Measurements from ENCODE around the gene PNLIP.

The PNLIP gene

DNA sequence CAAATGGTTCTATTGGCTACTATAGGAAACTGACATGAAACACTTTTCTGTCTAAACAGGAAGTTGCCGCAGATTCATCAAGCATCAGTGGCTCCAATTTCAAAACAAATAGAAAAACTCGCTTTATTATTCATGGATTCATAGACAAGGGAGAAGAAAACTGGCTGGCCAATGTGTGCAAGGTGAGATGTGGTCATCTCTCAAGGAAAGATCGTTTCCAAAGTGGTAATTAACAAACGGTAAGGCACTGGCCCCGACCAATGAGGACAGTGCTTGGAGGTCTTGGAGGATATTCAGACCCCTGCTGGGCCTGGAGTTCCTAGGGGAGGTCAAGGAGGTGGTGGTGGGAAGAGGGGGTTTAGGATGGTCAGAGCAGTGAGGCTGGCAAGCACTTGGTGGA, 2.6 kb downstream of the PNLIP start:
- no peak overlapping the region for H3K4me3 ChIP-seq (ENCODE audit: low read length)
- no peaks in the 10 kb centered on the region for H3K27me3 ChIP-seq (ENCODE audit: control insufficient read depth, low read length)
- H3K36me3 ChIP-seq (ENCODE audit: control insufficient read depth, low read length) = no peaks in the 10 kb centered on the region
- H3K4me1 ChIP-seq (ENCODE audit: control insufficient read depth, low read length) = no peaks in the 10 kb centered on the region
- H3K27ac ChIP-seq (ENCODE audit: low read depth, low read length) = no peak overlapping the region
- H3K9me3 ChIP-seq (ENCODE audit: control insufficient read depth, insufficient read depth, low read length) = no peaks in the 10 kb centered on the region
- H3F3A ChIP-seq (ENCODE audit: control insufficient read depth, insufficient read depth) = no peaks in the 10 kb centered on the region
- no peaks in the 10 kb centered on the region for H4K20me1 ChIP-seq (ENCODE audit: control insufficient read depth, insufficient read depth, low read depth, low read length)
- no peaks in the 10 kb centered on the region for H3K9me2 ChIP-seq (replicated peaks; ENCODE audit: control insufficient read depth, low read length)
- H3K4me2 ChIP-seq (ENCODE audit: low read length) = no peak overlapping the region
- H3K79me2 ChIP-seq (ENCODE audit: control insufficient read depth, low read length) = no peaks in the 10 kb centered on the region
- TF ChIP-seq EZH2phosphoT487 (IDR thresholded peaks at IDR 0.05; ENCODE audit: borderline replicate concordance, low read length) = no peak
- TF ChIP-seq, protein P1, sequence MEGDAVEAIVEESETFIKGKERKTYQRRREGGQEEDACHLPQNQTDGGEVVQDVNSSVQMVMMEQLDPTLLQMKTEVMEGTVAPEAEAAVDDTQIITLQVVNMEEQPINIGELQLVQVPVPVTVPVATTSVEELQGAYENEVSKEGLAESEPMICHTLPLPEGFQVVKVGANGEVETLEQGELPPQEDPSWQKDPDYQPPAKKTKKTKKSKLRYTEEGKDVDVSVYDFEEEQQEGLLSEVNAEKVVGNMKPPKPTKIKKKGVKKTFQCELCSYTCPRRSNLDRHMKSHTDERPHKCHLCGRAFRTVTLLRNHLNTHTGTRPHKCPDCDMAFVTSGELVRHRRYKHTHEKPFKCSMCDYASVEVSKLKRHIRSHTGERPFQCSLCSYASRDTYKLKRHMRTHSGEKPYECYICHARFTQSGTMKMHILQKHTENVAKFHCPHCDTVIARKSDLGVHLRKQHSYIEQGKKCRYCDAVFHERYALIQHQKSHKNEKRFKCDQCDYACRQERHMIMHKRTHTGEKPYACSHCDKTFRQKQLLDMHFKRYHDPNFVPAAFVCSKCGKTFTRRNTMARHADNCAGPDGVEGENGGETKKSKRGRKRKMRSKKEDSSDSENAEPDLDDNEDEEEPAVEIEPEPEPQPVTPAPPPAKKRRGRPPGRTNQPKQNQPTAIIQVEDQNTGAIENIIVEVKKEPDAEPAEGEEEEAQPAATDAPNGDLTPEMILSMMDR (IDR thresholded peaks at IDR 0.05; ENCODE audit: low read depth, low read length, poor library complexity, severe bottlenecking) = no peak

- Histone ChIP-seq H4K20me1 (ENCODE audit: control insufficient read depth, insufficient read depth, low read depth, low read length) (no peaks in the 10 kb centered on the region), H3F3A (ENCODE audit: control insufficient read depth, insufficient read depth) (no peaks in the 10 kb centered on the region), H3K9me3 (ENCODE audit: control insufficient read depth, insufficient read depth, low read length) (no peaks in the 10 kb centered on the region), H3K79me2 (ENCODE audit: control insufficient read depth, low read length) (no peaks in the 10 kb centered on the region), H3K4me1 (ENCODE audit: control insufficient read depth, low read length) (no peaks in the 10 kb centered on the region), H3K27ac (ENCODE audit: low read depth, low read length) (no peak overlapping the region), H3K27me3 (ENCODE audit: control insufficient read depth, low read length) (no peaks in the 10 kb centered on the region), H3K4me2 (ENCODE audit: low read length) (no peak overlapping the region), H3K4me3 (ENCODE audit: low read length) (no peak overlapping the region), H3K36me3 (ENCODE audit: control insufficient read depth, low read length) (no peaks in the 10 kb centered on the region), H3K9me2 (replicated peaks; ENCODE audit: control insufficient read depth, low read length) (no peaks in the 10 kb centered on the region; the same call in 1 of the 2 replicates)
- no peak for TF ChIP-seq EZH2phosphoT487 (IDR thresholded peaks at IDR 0.05; ENCODE audit: borderline replicate concordance, low read length)
- TF ChIP-seq, protein P1 (IDR thresholded peaks at IDR 0.05; ENCODE audit: low read depth, low read length, poor library complexity, severe bottlenecking) = no peak
Measured at GRCh38 chr10:116553378-116553980, 7.7 kb downstream of the PNLIP start.

GRCh38 chr10:116554628-116555027, 8.9 kb downstream of the PNLIP start:
- H3K36me3 ChIP-seq (ENCODE audit: control insufficient read depth, low read length) = no peaks in the 10 kb centered on the region
- H3K4me3 ChIP-seq (ENCODE audit: low read length) = no peak overlapping the region
- H3K4me1 ChIP-seq (ENCODE audit: control insufficient read depth, low read length) = no peaks in the 10 kb centered on the region
- H3F3A ChIP-seq (ENCODE audit: control insufficient read depth, insufficient read depth) = no peaks in the 10 kb centered on the region
- no peak overlapping the region for H3K4me2 ChIP-seq (ENCODE audit: low read length)
- no peaks in the 10 kb centered on the region; the same call in 1 of the 2 replicates for H3K9me2 ChIP-seq (replicated peaks; ENCODE audit: control insufficient read depth, low read length)
- no peaks in the 10 kb centered on the region for H3K79me2 ChIP-seq (ENCODE audit: control insufficient read depth, low read length)
- TF ChIP-seq, protein P1 (IDR thresholded peaks at IDR 0.05; ENCODE audit: low read depth, low read length, poor library complexity, severe bottlenecking) = no peak
- TF ChIP-seq EZH2phosphoT487 (IDR thresholded peaks at IDR 0.05; ENCODE audit: borderline replicate concordance, low read length) = no peak
- H3K27me3 ChIP-seq (ENCODE audit: control insufficient read depth, low read length) = no peaks in the 10 kb centered on the region
- H3K27ac ChIP-seq (ENCODE audit: low read depth, low read length) = no peak overlapping the region
- no peaks in the 10 kb centered on the region for H3K9me3 ChIP-seq (ENCODE audit: control insufficient read depth, insufficient read depth, low read length)
- no peaks in the 10 kb centered on the region for H4K20me1 ChIP-seq (ENCODE audit: control insufficient read depth, insufficient read depth, low read depth, low read length)

All from DOHH2 (cell line).